RWPE2 (cell line): Measurements from ENCODE around the gene PAPLN.

Source experiments
- ATAC-seq: fragments of 200-7000 bp; cut with Tn5 transposase; 3 replicates; pipeline ENCODE4 v1.9.1; 2021; ENCODE audit warnings: low read depth
- DNase-seq: peaks from one replicate; pipeline ENCODE4 v3.0.0-alpha.2; 2020; ENCODE audit warnings: low spot score
- H3K27ac ChIP-seq: fragments of 450-650 bp; 2 replicates; pipeline ENCODE4 v1.5.1; 2017; ENCODE audit warnings: mild to moderate bottlenecking; ENCODE audit not compliant: poor library complexity, severe bottlenecking
- H3K27me3 ChIP-seq: fragments of 250-450 bp; sonication (Bioruptor Pico); 2 replicates; pipeline ENCODE4 v1.5.1; 2021; ENCODE audit warnings: mild to moderate bottlenecking, moderate library complexity; ENCODE audit not compliant: insufficient read depth, poor library complexity, severe bottlenecking
- H3K36me3 ChIP-seq: fragments of 250-450 bp; sonication (Bioruptor Pico); 2 replicates; pipeline ENCODE4 v1.5.1; 2020; ENCODE audit warnings: low read depth, mild to moderate bottlenecking, moderate library complexity
- H3K4me1 ChIP-seq: fragments of 250-450 bp; sonication (Bioruptor Pico); 2 replicates; pipeline ENCODE4 v1.5.1; 2021; ENCODE audit warnings: mild to moderate bottlenecking, moderate library complexity; ENCODE audit not compliant: insufficient read depth, poor library complexity, severe bottlenecking
- H3K4me3 ChIP-seq: fragments of 250-450 bp; sonication (Bioruptor Pico); 2 replicates; pipeline ENCODE4 v1.5.1; 2021; ENCODE audit warnings: mild to moderate bottlenecking, moderate library complexity; ENCODE audit not compliant: severe bottlenecking
- H3K9me3 ChIP-seq: fragments of 250-450 bp; sonication (Bioruptor Pico); 2 replicates; pipeline ENCODE4 v1.5.1; 2021; ENCODE audit warnings: mild to moderate bottlenecking, moderate library complexity; ENCODE audit not compliant: severe bottlenecking
- CTCF ChIP-seq: fragments of 450-650 bp; IDR thresholded peaks from one replicate; pipeline ENCODE4 v1.5.1; 2017; ENCODE audit warnings: mild to moderate bottlenecking, moderate library complexity; ENCODE audit not compliant: poor library complexity, severe bottlenecking

The PAPLN gene

GRCh38 chr14:73240816-73241480 is 3.6 kb downstream of the PAPLN start:
- peaks cover 15% of the 10 kb centered on the region for H3K4me1 ChIP-seq
- H3K27me3 ChIP-seq, result peaks cover 45% of the 10 kb centered on the region
- H3K36me3 ChIP-seq, result no peaks in the 10 kb centered on the region
- DNase-seq, result peak; percentile 59
- ATAC-seq, result no peak
- no peak for TF ChIP-seq CTCF
- H3K27ac ChIP-seq, result no peak overlapping the region
- H3K9me3 ChIP-seq, result no peaks in the 10 kb centered on the region
- H3K4me3 ChIP-seq, result no peak overlapping the region

- Histone ChIP-seq H3K4me1 (peaks cover 15% of the 10 kb centered on the region), H3K9me3 (no peaks in the 10 kb centered on the region), H3K36me3 (no peaks in the 10 kb centered on the region), H3K27ac (no peak overlapping the region), H3K4me3 (no peak overlapping the region), H3K27me3 (peaks cover 39% of the 10 kb centered on the region)
- DNase-seq, result peak; percentile 61
- ATAC-seq, result no peak
- TF ChIP-seq CTCF, result no peak
Measured at GRCh38 chr14:73241481-73242165, 4.3 kb downstream of the PAPLN start.

GRCh38 chr14:73242357-73242901 is 5.1 kb downstream of the PAPLN start:
- H3K4me1 ChIP-seq, result peaks cover 18% of the 10 kb centered on the region
- H3K27ac ChIP-seq, result no peak overlapping the region
- TF ChIP-seq CTCF, result no peak
- H3K36me3 ChIP-seq, result no peaks in the 10 kb centered on the region
- H3K4me3 ChIP-seq, result no peak overlapping the region
- ATAC-seq (no peak), DNase-seq (no peak)
- peaks cover 30% of the 10 kb centered on the region for H3K27me3 ChIP-seq
- H3K9me3 ChIP-seq, result no peaks in the 10 kb centered on the region

GRCh38 chr14:73243341-73243740 is 6.0 kb downstream of the PAPLN start:
- no peak for TF ChIP-seq CTCF
- DNase-seq, result peak; percentile 46
- no peak overlapping the region for H3K4me3 ChIP-seq
- ATAC-seq, result no peak
- no peaks in the 10 kb centered on the region for H3K9me3 ChIP-seq
- H3K27ac ChIP-seq, result no peak overlapping the region
- peaks cover 19% of the 10 kb centered on the region for H3K4me1 ChIP-seq
- no peaks in the 10 kb centered on the region for H3K36me3 ChIP-seq
- H3K27me3 ChIP-seq, result peaks cover 21% of the 10 kb centered on the region
